Chondrocyte (in vitro differentiated cells): Measurements from ENCODE around the gene PTPRG. TPM values are rescaled to one million over a fixed set of nuclear protein-coding genes. Genes with fewer than 3 reads are reported as not detected.

Experiments
- DNase-seq: peaks from one replicate; pipeline ENCODE4 v3.0.0; 2021; ENCODE audit warnings: mixed read lengths, low spot score
- H3K27ac Mint-ChIP-seq: one replicate; pipeline ENCODE4 v1.8.0; 2021; ENCODE audit warnings: mild to moderate bottlenecking, moderate library complexity, mixed read lengths; ENCODE audit not compliant: unreplicated experiment
- H3K27me3 Mint-ChIP-seq: 2 replicates; pipeline ENCODE4 v1.8.0; 2021; ENCODE audit warnings: low read depth, mixed read lengths
- H3K36me3 Mint-ChIP-seq: 2 replicates; pipeline ENCODE4 v1.8.0; 2021; ENCODE audit warnings: low read depth, mixed read lengths
- H3K4me1 Mint-ChIP-seq: 2 replicates; pipeline ENCODE4 v1.8.0; 2021; ENCODE audit warnings: low read depth, mild to moderate bottlenecking, mixed read lengths
- H3K4me3 Mint-ChIP-seq: one replicate; pipeline ENCODE4 v1.8.0; 2021; ENCODE audit warnings: mild to moderate bottlenecking, moderate library complexity, mixed read lengths; ENCODE audit not compliant: unreplicated experiment
- H3K9me3 Mint-ChIP-seq: 2 replicates; pipeline ENCODE4 v1.8.0; 2021; ENCODE audit warnings: low read depth, mixed read lengths
- total RNA-seq: library from RNA; stranded (reverse); gene quantifications from 3 replicates; pipeline ENCODE4 v1.2.1, GENCODE V29; 2021
- TF ChIP-seq, protein P1 (sequence below): fragments of 200-600 bp; sonication (generic); IDR thresholded peaks from 2 replicates; pipeline ENCODE4 v1.5.0; 2021; ENCODE audit warnings: antibody characterized with exemption, mild to moderate bottlenecking, moderate library complexity

PTPRG gene
- total RNA-seq, 1 donor from 2014 or later: 45.5 TPM

GRCh38 chr3:61924991-61925390 lies 363.6 kb downstream of the PTPRG start:
- TF ChIP-seq, protein P1, sequence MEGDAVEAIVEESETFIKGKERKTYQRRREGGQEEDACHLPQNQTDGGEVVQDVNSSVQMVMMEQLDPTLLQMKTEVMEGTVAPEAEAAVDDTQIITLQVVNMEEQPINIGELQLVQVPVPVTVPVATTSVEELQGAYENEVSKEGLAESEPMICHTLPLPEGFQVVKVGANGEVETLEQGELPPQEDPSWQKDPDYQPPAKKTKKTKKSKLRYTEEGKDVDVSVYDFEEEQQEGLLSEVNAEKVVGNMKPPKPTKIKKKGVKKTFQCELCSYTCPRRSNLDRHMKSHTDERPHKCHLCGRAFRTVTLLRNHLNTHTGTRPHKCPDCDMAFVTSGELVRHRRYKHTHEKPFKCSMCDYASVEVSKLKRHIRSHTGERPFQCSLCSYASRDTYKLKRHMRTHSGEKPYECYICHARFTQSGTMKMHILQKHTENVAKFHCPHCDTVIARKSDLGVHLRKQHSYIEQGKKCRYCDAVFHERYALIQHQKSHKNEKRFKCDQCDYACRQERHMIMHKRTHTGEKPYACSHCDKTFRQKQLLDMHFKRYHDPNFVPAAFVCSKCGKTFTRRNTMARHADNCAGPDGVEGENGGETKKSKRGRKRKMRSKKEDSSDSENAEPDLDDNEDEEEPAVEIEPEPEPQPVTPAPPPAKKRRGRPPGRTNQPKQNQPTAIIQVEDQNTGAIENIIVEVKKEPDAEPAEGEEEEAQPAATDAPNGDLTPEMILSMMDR: no peak
- Mint-ChIP-seq H3K27me3 (no peaks in the 10 kb centered on the region), H3K27ac (no peak overlapping the region), H3K9me3 (no peaks in the 10 kb centered on the region), H3K36me3 (no peaks in the 10 kb centered on the region), H3K4me3 (no peak overlapping the region), H3K4me1 (peaks cover 48% of the 10 kb centered on the region)
- DNase-seq: no peak

GRCh38 chr3:61925721-61926120 lies 364.4 kb downstream of the PTPRG start:
- Mint-ChIP-seq H3K9me3 (no peaks in the 10 kb centered on the region), H3K36me3 (no peaks in the 10 kb centered on the region), H3K4me1 (peaks cover 48% of the 10 kb centered on the region), H3K27me3 (no peaks in the 10 kb centered on the region), H3K27ac (no peak overlapping the region), H3K4me3 (no peak overlapping the region)
- DNase-seq: no peak
- TF ChIP-seq, protein P1: no peak

DNA sequence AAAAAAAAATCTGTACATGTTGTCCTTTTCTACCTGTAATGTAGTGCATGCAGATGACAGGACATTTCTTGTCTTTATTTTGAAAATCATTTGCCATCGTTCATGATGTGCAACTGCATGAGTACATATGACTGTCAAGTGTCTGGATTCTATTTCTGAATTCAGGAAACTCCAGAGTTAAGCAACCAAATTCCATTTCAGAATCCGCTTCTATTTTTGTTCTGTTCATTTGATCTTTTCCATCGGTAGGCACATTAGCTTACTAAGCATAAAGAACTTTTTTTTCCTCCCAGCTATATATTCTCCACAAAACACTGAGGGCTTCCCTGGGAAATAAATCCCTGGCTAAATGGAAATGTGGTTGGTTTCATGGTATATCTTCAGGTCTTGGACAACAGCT lies 365.6 kb downstream of the PTPRG start:
- Mint-ChIP-seq H3K27me3 (no peaks in the 10 kb centered on the region), H3K27ac (peak overlapping the region; percentile 93), H3K36me3 (no peaks in the 10 kb centered on the region), H3K4me1 (peaks cover 48% of the 10 kb centered on the region), H3K4me3 (peak overlapping the region; percentile 26), H3K9me3 (no peaks in the 10 kb centered on the region)
- DNase-seq: no peak
- TF ChIP-seq, protein P1: no peak

- TF ChIP-seq, protein P1: no peak
- H3K27me3 Mint-ChIP-seq: no peaks in the 10 kb centered on the region
- peak overlapping the region; percentile 26 for H3K4me3 Mint-ChIP-seq
- H3K27ac Mint-ChIP-seq: peak overlapping the region; percentile 93
- no peaks in the 10 kb centered on the region for H3K9me3 Mint-ChIP-seq
- no peaks in the 10 kb centered on the region for H3K36me3 Mint-ChIP-seq
- peaks cover 48% of the 10 kb centered on the region for H3K4me1 Mint-ChIP-seq
- DNase-seq: no peak
Observed at GRCh38 chr3:61927332-61927731, 366.0 kb downstream of the PTPRG start.

DNA sequence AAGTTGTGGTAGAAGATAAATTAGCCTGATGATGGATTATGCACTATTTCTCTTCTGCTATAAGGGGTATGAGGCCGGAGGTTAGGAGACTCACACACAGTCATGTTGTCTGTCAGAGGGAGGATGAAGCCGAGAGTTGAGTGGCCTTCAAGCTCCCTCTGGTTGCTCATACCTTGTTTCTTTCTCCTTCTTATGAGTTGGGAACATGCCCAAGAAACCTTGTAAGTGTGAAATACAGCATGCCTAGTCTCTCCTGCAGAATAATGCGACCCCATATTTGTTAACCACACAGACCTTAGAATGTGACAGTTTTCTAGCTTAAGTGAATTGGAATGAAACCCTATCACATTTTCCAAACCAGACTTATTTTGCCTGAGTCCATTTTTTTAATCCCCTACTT lies 366.7 kb downstream of the PTPRG start:
- H3K9me3 Mint-ChIP-seq: no peaks in the 10 kb centered on the region
- peak overlapping the region; percentile 93 for H3K27ac Mint-ChIP-seq
- no peak overlapping the region for H3K4me3 Mint-ChIP-seq
- TF ChIP-seq, protein P1: no peak
- DNase-seq: no peak
- peaks cover 48% of the 10 kb centered on the region for H3K4me1 Mint-ChIP-seq
- H3K36me3 Mint-ChIP-seq: no peaks in the 10 kb centered on the region
- no peaks in the 10 kb centered on the region for H3K27me3 Mint-ChIP-seq
